Thoracic aorta (tissue), 2 donors: ENCODE measurements around the gene FUT7. TPM values are rescaled to one million over a fixed set of nuclear protein-coding genes. Genes with fewer than 3 reads are reported as not detected.

Experiments used
- ATAC-seq: fragments of 150-250 bp; one replicate; pipeline ENCODE4 v1.8.0; 2017; ENCODE audit warnings: low read depth; ENCODE audit not compliant: insufficient number of reproducible peaks, low FRiP score
- DNase-seq: peaks from one replicate; pipeline ENCODE4 v3.0.0-alpha.2; 2020; ENCODE audit warnings: low spot score
- H3K27ac ChIP-seq, 2 donors: fragments of 200-600 bp; sonication (generic); 1 replicate in 1 of 2; 2 replicates in 1 of 2; pipeline ENCODE4 v1.5.1; 2016; ENCODE audit warnings: mild to moderate bottlenecking in 2 of 2, moderate library complexity in 2 of 2
- H3K27me3 ChIP-seq: fragments of 200-600 bp; sonication (generic); replicated peaks from 2 replicates; pipeline ENCODE4 v1.6.0; 2016; ENCODE audit warnings: mild to moderate bottlenecking; ENCODE audit not compliant: insufficient read depth
- H3K36me3 ChIP-seq: fragments of 200-600 bp; sonication (generic); one replicate; pipeline ENCODE4 v1.5.1; 2016
- H3K4me1 ChIP-seq, 2 donors: fragments of 200-600 bp; sonication (generic); 1 replicate in 1 of 2; 2 replicates in 1 of 2; pipeline versions ENCODE4 v1.5.1 to v1.6.0; 2016; ENCODE audit warnings: low read depth in 2 of 2, mild to moderate bottlenecking in 1 of 2; ENCODE audit not compliant: control insufficient read depth in 1 of 2
- H3K4me3 ChIP-seq: fragments of 200-600 bp; sonication (generic); 2 replicates; pipeline ENCODE4 v1.5.1; 2016; ENCODE audit warnings: mild to moderate bottlenecking
- H3K9me3 ChIP-seq: fragments of 200-600 bp; sonication (generic); 2 replicates; pipeline ENCODE4 v1.5.1; 2016
- total RNA-seq, 2 donors: library from RNA; depleted of rRNA; stranded (reverse); fragments of >200 nt; gene quantifications; one replicate each; pipeline versions ENCODE4 v1.1.0 to v1.2.3, GENCODE V29; 2016
- TF ChIP-seq, protein P1 (sequence below): fragments of 200-600 bp; sonication (generic); IDR thresholded peaks from one replicate; pipeline ENCODE4 v1.5.1; 2019; ENCODE audit warnings: antibody characterized with exemption

The FUT7 gene
- total RNA-seq, 2 donors from 2014 or later: not detected

DNA sequence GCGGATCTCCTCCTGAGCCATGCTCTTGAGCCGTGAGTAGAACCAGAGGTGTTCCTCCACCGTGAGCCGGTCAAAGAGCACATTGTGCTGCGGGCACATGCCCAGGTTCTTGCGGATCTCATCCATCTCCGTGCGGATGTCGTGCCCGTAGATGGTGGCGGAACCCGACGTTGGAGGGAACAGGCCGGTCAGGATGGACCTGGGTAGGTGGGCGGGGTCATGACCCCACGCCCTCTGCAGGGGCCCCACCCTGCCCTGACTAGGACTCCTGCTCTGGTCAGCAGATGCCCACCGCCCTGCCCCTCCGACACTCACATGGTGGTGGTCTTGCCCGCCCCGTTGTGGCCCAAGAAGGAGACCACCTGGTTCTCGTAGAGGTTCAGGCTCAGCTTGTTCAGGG is 15.9 kb downstream of the FUT7 start:
- H3K36me3 ChIP-seq: peaks cover 26% of the 10 kb centered on the region

DNA sequence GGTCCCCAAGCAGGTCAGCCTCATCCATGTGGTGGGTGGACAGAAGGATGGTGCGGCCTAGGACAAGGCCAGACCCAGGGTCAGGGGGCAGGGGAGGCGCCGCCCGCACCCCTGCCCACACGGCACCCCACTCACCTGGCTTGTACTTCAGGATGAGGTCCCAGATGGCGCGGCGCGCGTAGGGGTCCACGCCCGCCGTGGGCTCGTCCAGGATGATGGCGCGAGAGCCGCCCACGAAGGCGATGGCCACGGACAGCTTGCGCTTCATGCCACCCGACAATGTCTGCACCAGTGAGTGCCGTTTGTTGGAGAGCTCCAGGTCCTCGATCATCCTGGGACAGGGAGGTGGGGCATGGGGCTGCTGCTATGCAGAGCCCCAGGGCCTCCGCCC is 16.4 kb downstream of the FUT7 start:
- TF ChIP-seq, protein P1, sequence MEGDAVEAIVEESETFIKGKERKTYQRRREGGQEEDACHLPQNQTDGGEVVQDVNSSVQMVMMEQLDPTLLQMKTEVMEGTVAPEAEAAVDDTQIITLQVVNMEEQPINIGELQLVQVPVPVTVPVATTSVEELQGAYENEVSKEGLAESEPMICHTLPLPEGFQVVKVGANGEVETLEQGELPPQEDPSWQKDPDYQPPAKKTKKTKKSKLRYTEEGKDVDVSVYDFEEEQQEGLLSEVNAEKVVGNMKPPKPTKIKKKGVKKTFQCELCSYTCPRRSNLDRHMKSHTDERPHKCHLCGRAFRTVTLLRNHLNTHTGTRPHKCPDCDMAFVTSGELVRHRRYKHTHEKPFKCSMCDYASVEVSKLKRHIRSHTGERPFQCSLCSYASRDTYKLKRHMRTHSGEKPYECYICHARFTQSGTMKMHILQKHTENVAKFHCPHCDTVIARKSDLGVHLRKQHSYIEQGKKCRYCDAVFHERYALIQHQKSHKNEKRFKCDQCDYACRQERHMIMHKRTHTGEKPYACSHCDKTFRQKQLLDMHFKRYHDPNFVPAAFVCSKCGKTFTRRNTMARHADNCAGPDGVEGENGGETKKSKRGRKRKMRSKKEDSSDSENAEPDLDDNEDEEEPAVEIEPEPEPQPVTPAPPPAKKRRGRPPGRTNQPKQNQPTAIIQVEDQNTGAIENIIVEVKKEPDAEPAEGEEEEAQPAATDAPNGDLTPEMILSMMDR: no peak
- no peaks in the 10 kb centered on the region for H3K9me3 ChIP-seq
- no peaks in the 10 kb centered on the region for H3K4me1 ChIP-seq
- ATAC-seq: no peak
- no peak for DNase-seq
- H3K36me3 ChIP-seq: peaks cover 27% of the 10 kb centered on the region
- no peak overlapping the region for H3K4me3 ChIP-seq
- H3K27ac ChIP-seq: no peak overlapping the region
- H3K27me3 ChIP-seq: no peaks in the 10 kb centered on the region

More for the DNA sequence above, 15.9 kb downstream of the FUT7 start:
- TF ChIP-seq, protein P1: no peak
- no peaks in the 10 kb centered on the region for H3K4me1 ChIP-seq
- no peak for DNase-seq
- no peaks in the 10 kb centered on the region for H3K27me3 ChIP-seq
- ATAC-seq: no peak
- no peak overlapping the region for H3K4me3 ChIP-seq
- no peak overlapping the region for H3K27ac ChIP-seq
- H3K9me3 ChIP-seq: no peaks in the 10 kb centered on the region

DNA sequence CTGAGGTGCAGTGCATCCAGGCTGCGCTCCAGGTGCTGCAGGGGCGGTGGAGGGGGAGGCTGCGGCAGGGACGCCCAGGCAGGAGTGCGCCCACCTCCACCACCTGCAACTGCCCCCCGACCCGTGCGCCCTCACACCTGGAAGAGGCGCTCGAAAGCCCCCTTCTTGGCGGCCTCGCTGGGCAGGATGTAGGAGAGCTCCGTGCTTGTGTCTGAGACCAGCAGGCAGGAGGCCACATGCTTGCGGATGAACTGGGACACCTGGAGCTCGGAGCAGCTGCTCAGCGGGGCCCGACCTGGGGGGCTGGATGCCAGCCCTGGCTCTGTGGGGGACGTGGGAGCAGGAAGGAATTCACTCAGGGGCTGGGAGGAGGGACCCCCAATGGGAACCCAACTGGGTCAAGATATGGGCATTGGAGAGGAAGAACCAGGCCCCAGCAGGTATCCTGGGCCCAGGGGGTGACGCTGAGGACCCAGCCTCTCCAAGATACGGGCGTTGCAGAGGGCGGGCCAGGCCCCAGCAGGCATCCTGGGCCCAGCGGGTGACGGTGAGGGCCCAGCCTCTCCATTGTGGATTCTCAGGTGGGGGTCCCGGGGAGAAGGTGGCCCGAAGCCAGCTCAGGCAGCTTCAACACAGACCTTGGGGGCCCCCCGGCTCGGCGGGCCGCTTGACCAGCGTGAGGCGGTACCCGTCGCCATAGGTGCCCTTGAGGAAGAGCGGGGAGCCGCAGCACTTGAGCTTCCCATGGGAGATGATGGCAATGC is 16.9 kb downstream of the FUT7 start:
- Histone ChIP-seq H3K27ac (no peak overlapping the region), H3K4me3 (no peak overlapping the region), H3K36me3 (peaks cover 27% of the 10 kb centered on the region), H3K4me1 (no peaks in the 10 kb centered on the region), H3K27me3 (no peaks in the 10 kb centered on the region), H3K9me3 (no peaks in the 10 kb centered on the region)
- DNase-seq: no peak
- ATAC-seq: no peak
- TF ChIP-seq, protein P1: no peak

- Histone ChIP-seq H3K4me1 (no peaks in the 10 kb centered on the region), H3K4me3 (no peak overlapping the region), H3K27ac (no peak overlapping the region), H3K36me3 (peaks cover 31% of the 10 kb centered on the region), H3K9me3 (no peaks in the 10 kb centered on the region), H3K27me3 (no peaks in the 10 kb centered on the region)
- ATAC-seq (no peak), DNase-seq (no peak)
- TF ChIP-seq, protein P1: no peak
Measured at GRCh38 chr9:137014166-137014565, 17.7 kb downstream of the FUT7 start.

GRCh38 chr9:137013571-137013940 is 18.3 kb downstream of the FUT7 start:
- no peaks in the 10 kb centered on the region for H3K9me3 ChIP-seq
- H3K36me3 ChIP-seq: peaks cover 31% of the 10 kb centered on the region
- DNase-seq (no peak), ATAC-seq (no peak)
- H3K4me1 ChIP-seq: no peaks in the 10 kb centered on the region
- no peak overlapping the region for H3K4me3 ChIP-seq
- TF ChIP-seq, protein P1: no peak
- H3K27ac ChIP-seq: no peak overlapping the region
- no peaks in the 10 kb centered on the region for H3K27me3 ChIP-seq
